ENCODE results near the gene NPTXR.

- TF ChIP-seq POLR2AphosphoS5 (IDR thresholded peaks at IDR 0.05; ENCODE audit: low read depth, low read length): no peak
- TF ChIP-seq MAX (IDR thresholded peaks at IDR 0.05; ENCODE audit: low read depth): no peak
- TF ChIP-seq USF1 (IDR thresholded peaks at IDR 0.05; ENCODE audit: borderline replicate concordance, low read depth): no peak
- TF ChIP-seq MXI1 (IDR thresholded peaks at IDR 0.05; ENCODE audit: low read depth, low read length): no peak
- TF ChIP-seq, protein P1, sequence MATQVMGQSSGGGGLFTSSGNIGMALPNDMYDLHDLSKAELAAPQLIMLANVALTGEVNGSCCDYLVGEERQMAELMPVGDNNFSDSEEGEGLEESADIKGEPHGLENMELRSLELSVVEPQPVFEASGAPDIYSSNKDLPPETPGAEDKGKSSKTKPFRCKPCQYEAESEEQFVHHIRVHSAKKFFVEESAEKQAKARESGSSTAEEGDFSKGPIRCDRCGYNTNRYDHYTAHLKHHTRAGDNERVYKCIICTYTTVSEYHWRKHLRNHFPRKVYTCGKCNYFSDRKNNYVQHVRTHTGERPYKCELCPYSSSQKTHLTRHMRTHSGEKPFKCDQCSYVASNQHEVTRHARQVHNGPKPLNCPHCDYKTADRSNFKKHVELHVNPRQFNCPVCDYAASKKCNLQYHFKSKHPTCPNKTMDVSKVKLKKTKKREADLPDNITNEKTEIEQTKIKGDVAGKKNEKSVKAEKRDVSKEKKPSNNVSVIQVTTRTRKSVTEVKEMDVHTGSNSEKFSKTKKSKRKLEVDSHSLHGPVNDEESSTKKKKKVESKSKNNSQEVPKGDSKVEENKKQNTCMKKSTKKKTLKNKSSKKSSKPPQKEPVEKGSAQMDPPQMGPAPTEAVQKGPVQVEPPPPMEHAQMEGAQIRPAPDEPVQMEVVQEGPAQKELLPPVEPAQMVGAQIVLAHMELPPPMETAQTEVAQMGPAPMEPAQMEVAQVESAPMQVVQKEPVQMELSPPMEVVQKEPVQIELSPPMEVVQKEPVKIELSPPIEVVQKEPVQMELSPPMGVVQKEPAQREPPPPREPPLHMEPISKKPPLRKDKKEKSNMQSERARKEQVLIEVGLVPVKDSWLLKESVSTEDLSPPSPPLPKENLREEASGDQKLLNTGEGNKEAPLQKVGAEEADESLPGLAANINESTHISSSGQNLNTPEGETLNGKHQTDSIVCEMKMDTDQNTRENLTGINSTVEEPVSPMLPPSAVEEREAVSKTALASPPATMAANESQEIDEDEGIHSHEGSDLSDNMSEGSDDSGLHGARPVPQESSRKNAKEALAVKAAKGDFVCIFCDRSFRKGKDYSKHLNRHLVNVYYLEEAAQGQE (IDR thresholded peaks at IDR 0.05; ENCODE audit: low read depth, low read length): no peak
- TF ChIP-seq RFX5 (IDR thresholded peaks at IDR 0.05; ENCODE audit: low read length): no peak
- no peak for TF ChIP-seq CTCF (IDR thresholded peaks at IDR 0.05)
- TF ChIP-seq JUND (IDR thresholded peaks at IDR 0.05): no peak
- no peak for TF ChIP-seq TAF1 (IDR thresholded peaks at IDR 0.05; ENCODE audit: borderline replicate concordance, low read depth, low read length)
- TF ChIP-seq, protein P2, sequence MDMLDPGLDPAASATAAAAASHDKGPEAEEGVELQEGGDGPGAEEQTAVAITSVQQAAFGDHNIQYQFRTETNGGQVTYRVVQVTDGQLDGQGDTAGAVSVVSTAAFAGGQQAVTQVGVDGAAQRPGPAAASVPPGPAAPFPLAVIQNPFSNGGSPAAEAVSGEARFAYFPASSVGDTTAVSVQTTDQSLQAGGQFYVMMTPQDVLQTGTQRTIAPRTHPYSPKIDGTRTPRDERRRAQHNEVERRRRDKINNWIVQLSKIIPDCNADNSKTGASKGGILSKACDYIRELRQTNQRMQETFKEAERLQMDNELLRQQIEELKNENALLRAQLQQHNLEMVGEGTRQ (IDR thresholded peaks at IDR 0.05; ENCODE audit: borderline replicate concordance, low read depth, low read length): no peak
Observed at GRCh38 chr22:38850941-38851849, 7.4 kb upstream of the NPTXR start.

Data from SK-N-SH (cell line).